Measurements from ENCODE around the gene SPECC1. TPM values are rescaled to one million over a fixed set of nuclear protein-coding genes. Genes with fewer than 3 reads are reported as not detected.

The SPECC1 gene
- total and polyA plus RNA-seq, 8 donors = 6.1 to 38.3 (median 7.1) TPM

DNA sequence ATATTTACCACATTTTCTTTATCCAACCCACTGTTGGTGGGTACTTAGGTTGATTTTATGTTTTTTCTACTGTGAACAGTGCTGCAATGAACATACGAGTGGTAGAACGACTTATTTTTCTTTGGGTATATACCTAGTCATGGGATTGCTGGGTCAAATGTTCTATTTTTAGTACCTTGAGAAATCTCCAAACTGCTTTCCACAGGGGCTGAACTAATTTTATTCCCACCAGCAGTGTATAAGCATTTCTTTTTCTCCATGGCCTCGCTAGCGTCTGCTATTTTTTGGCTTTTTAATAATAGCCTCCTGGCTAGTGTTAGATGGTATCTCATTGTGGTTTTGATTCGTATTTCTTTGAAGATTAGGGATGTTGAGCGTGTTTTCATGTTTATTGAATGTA, 255.8 kb downstream of the SPECC1 start:
- no peaks in the 10 kb centered on the region for H3K27me3 ChIP-seq
- ATAC-seq = no peak
- H3K4me3 ChIP-seq = no peak overlapping the region
- TF ChIP-seq, protein P1, sequence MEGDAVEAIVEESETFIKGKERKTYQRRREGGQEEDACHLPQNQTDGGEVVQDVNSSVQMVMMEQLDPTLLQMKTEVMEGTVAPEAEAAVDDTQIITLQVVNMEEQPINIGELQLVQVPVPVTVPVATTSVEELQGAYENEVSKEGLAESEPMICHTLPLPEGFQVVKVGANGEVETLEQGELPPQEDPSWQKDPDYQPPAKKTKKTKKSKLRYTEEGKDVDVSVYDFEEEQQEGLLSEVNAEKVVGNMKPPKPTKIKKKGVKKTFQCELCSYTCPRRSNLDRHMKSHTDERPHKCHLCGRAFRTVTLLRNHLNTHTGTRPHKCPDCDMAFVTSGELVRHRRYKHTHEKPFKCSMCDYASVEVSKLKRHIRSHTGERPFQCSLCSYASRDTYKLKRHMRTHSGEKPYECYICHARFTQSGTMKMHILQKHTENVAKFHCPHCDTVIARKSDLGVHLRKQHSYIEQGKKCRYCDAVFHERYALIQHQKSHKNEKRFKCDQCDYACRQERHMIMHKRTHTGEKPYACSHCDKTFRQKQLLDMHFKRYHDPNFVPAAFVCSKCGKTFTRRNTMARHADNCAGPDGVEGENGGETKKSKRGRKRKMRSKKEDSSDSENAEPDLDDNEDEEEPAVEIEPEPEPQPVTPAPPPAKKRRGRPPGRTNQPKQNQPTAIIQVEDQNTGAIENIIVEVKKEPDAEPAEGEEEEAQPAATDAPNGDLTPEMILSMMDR (IDR thresholded peaks at IDR 0.05) = no peak
- intact Hi-C loops (cut with DNase I) = no loop called here
- DNase-seq = no peak
- no peak overlapping the region for H3K27ac ChIP-seq
- H3K36me3 ChIP-seq = peaks cover 0 to 15% of the 10 kb centered on the region in 2 donors
- H3K9me3 ChIP-seq = no peaks in the 10 kb centered on the region
- H3K4me1 ChIP-seq = no peaks in the 10 kb centered on the region

DNA sequence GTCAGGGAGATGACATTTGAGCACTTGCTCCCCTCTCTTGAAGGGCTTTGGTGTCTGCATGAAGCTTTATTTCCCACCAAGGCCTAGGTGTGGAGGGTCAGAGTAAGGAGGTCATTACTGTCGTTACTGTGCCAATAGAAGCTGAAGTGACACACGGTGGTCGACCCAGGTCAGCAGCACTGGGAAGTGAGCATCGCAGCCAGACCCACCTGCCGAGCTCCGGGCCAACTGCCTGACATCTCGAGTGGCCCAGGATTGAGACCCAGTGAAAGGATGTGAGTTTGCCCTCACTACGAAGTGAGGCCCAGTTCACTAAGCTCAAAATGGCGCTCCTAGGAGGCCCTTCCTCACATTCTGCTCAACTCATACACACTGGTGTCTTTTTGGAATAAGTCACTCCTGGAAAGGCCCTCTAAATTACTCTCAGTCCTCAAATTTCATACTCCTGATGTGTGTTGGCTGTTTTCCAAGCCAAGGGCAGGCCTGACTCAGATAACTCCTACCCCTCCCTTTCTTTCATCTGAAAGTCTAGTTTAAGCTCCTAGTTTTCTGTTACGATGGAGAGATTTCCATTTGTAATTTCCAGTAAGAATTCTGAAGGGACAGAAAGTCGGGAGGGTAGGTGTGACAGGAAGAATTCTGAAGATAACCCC, 257.8 kb downstream of the SPECC1 start:
- no peaks in the 10 kb centered on the region for H3K4me1 ChIP-seq
- H3K27ac ChIP-seq = no peak overlapping the region
- H3K27me3 ChIP-seq = no peaks in the 10 kb centered on the region
- no peaks in the 10 kb centered on the region for H3K9me3 ChIP-seq
- TF ChIP-seq, protein P1 (IDR thresholded peaks at IDR 0.05) = no peak
- H3K36me3 ChIP-seq = peaks cover 0 to 6% of the 10 kb centered on the region in 2 donors
- H3K4me3 ChIP-seq = no peak overlapping the region
- ATAC-seq (peak; percentile 44), DNase-seq (peak in 1 of 4 donors; percentile 46)
- intact Hi-C loops (cut with DNase I) = no loop called here

DNA sequence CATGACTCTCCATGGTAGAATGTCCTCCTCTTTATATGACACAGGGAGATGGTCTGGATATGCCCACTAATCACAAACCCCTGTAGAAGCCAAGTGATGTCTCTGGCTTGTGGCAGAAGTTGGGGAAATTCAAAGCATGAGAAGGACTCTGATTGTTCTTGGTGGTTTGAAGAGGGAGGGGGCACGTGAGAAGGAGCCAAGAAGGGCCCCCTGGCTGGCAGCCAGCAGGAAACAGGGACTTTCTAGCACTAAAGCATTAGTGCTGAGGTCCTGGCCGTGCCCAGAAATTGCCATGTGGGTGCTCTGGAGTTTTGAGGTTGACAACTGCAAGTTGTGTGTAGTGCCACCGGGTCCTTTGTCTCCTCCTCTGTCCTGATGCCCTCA, 258.3 kb downstream of the SPECC1 start:
- H3K27ac ChIP-seq = no peak overlapping the region
- H3K36me3 ChIP-seq = peaks cover 0 to 6% of the 10 kb centered on the region in 2 donors
- H3K4me3 ChIP-seq = no peak overlapping the region
- intact Hi-C loops (cut with DNase I) = no loop called here
- peak in 1 of 4 donors; percentile 31 for DNase-seq
- no peaks in the 10 kb centered on the region for H3K4me1 ChIP-seq
- no peaks in the 10 kb centered on the region for H3K27me3 ChIP-seq
- TF ChIP-seq, protein P1 (IDR thresholded peaks at IDR 0.05) = no peak
- no peak for ATAC-seq
- H3K9me3 ChIP-seq = no peaks in the 10 kb centered on the region

DNA sequence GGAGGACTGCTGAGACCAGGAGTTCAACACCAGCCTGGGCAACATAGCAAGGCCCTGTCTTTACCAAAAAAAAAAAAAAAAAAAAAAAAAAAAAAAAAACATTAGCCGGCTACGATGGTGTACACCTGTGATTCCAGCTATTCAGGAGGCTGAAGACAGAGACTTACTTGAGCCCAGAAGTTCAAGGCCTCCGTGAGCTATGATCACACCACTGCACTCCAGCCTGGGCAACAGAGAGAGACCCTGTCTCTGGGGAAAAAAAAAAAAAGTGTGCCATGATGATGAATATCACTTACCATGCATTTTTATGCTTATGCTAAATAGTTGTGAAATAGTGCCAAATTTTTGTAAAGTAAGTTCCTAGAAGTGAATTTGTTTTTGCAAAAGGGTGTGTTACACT, 261.2 kb downstream of the SPECC1 start:
- peaks cover 0 to 6% of the 10 kb centered on the region in 2 donors for H3K36me3 ChIP-seq
- H3K27me3 ChIP-seq = no peaks in the 10 kb centered on the region
- DNase-seq (no peak), ATAC-seq (no peak)
- intact Hi-C loops (cut with DNase I) = no loop called here
- H3K4me1 ChIP-seq = no peaks in the 10 kb centered on the region
- TF ChIP-seq, protein P1 (IDR thresholded peaks at IDR 0.05) = no peak
- H3K9me3 ChIP-seq = no peaks in the 10 kb centered on the region
- no peak overlapping the region for H3K4me3 ChIP-seq
- H3K27ac ChIP-seq = no peak overlapping the region

DNA sequence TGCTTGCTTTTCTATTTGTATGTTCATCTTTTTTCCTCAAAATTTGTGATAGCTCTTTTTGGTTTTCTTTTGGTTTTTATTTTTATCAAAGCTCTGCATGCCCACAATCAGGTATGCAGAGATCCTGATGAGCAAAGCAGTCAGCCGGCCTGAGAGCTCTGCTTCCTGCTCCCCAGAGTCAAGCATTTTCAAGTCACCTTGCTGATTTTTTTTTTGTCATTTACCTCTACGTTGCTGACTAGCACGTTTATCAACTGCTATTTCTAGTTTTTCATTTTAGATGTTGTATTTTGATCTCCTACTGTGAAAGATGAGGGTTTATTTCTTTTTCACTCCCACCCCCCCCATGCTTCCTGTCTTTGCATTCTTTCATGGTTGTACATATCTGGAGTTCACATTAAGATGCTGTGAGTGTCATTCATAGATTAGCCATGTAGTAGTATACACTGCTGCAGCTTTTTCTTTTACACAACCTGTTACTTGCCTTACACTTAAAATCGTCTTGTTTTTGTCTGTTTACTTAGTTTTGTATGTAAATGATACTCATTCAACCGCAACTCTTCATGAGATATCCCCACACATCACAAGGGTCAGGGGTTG, 262.0 kb downstream of the SPECC1 start:
- H3K27ac ChIP-seq = no peak overlapping the region
- no peaks in the 10 kb centered on the region for H3K9me3 ChIP-seq
- DNase-seq (no peak), ATAC-seq (no peak)
- H3K36me3 ChIP-seq = peaks cover 0 to 6% of the 10 kb centered on the region in 2 donors
- TF ChIP-seq, protein P1 (IDR thresholded peaks at IDR 0.05) = no peak
- H3K27me3 ChIP-seq = no peaks in the 10 kb centered on the region
- H3K4me3 ChIP-seq = no peak overlapping the region
- H3K4me1 ChIP-seq = no peaks in the 10 kb centered on the region
- intact Hi-C loops (cut with DNase I) = no loop called here
